Effector memory CD8-positive, alpha-beta T cell (primary cell): ENCODE results near the gene BRPF1.

Experiments used
- ATAC-seq: fragments of 150-1000 bp; cut with Tn5 transposase; replicated peaks from 2 replicates; pipeline ENCODE4 v1.10.0; 2021; ENCODE audit warnings: mild to moderate bottlenecking, moderate library complexity
- DNase-seq, 3 experiments: peaks; one replicate each; pipeline ENCODE4 v3.0.0; 2021
- H3K27ac Mint-ChIP-seq, 2 donors: one replicate each; pipeline ENCODE4 v1.8.0; 2022; ENCODE audit warnings: mild to moderate bottlenecking in 2 of 2, mixed read lengths in 2 of 2, moderate library complexity in 2 of 2
- H3K27me3 Mint-ChIP-seq, 2 donors: one replicate each; pipeline ENCODE4 v1.8.0; 2022; ENCODE audit warnings: mixed read lengths in 2 of 2
- H3K36me3 Mint-ChIP-seq: one replicate; pipeline ENCODE4 v1.8.0; 2022; ENCODE audit warnings: mild to moderate bottlenecking, moderate library complexity, mixed read lengths; ENCODE audit not compliant: insufficient read depth
- H3K4me1 Mint-ChIP-seq, 2 donors: one replicate each; pipeline ENCODE4 v1.8.0; 2022; ENCODE audit warnings: low read depth in 2 of 2, mixed read lengths in 2 of 2
- H3K4me3 Mint-ChIP-seq, 2 donors: one replicate each; pipeline ENCODE4 v1.8.0; 2022; ENCODE audit warnings: mild to moderate bottlenecking in 2 of 2, mixed read lengths in 2 of 2, moderate library complexity in 2 of 2
- H3K9me3 Mint-ChIP-seq, 2 donors: one replicate each; pipeline ENCODE4 v1.8.0; 2022; ENCODE audit warnings: mixed read lengths in 2 of 2

The BRPF1 gene

DNA sequence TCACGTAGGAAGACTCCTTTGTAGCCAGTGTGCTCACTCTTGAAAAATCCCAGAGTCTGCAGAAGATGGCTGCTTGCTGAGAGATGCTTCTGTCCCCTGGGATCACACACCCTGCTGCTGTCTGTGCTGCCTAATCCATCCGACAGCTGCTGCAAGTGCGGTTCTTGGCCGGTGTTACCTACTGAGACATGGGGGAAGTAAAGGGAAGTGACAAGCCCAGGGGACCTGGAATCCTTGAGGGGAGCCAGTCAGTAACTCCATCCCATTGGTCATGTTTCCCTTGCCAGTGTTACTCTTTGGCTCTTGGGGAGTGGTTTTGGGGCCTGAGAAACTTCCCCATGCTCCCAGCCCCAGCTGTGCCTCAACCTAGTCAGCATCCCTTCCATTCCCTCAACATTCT, 36.2 kb upstream of the BRPF1 start:
- Mint-ChIP-seq H3K27me3 (no peaks in the 10 kb centered on the region), H3K27ac (no peak overlapping the region), H3K4me1 (peaks cover 1 to 4% of the 10 kb centered on the region in 2 donors), H3K9me3 (no peaks in the 10 kb centered on the region), H3K36me3 (peaks cover 54% of the 10 kb centered on the region), H3K4me3 (no peak overlapping the region)
- ATAC-seq (no peak), DNase-seq (no peak)

DNA sequence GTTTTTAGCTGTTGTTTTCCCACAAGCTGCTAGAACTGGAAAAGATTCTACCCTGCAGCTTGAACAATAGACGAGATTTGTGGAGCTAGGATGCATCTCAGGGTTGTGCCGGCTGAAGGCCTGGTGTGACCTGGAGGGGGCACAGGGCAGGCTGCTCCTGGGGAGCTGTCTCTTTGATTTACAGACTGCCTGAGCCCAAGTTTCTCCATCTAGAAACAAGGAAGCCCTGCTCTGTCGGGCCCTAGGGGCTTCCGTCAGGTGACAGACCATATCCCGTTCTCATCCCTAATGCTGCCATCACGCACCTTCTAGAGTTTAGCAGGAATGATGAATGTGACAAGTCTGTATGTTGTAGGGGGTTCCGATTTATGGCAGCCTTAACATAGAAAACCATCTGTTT, 35.8 kb upstream of the BRPF1 start:
- no peaks in the 10 kb centered on the region for H3K27me3 Mint-ChIP-seq
- H3K36me3 Mint-ChIP-seq = peaks cover 56% of the 10 kb centered on the region
- DNase-seq (no peak), ATAC-seq (no peak)
- no peak overlapping the region for H3K4me3 Mint-ChIP-seq
- no peak overlapping the region for H3K27ac Mint-ChIP-seq
- peaks cover 1 to 4% of the 10 kb centered on the region in 2 donors for H3K4me1 Mint-ChIP-seq
- H3K9me3 Mint-ChIP-seq = no peaks in the 10 kb centered on the region

DNA sequence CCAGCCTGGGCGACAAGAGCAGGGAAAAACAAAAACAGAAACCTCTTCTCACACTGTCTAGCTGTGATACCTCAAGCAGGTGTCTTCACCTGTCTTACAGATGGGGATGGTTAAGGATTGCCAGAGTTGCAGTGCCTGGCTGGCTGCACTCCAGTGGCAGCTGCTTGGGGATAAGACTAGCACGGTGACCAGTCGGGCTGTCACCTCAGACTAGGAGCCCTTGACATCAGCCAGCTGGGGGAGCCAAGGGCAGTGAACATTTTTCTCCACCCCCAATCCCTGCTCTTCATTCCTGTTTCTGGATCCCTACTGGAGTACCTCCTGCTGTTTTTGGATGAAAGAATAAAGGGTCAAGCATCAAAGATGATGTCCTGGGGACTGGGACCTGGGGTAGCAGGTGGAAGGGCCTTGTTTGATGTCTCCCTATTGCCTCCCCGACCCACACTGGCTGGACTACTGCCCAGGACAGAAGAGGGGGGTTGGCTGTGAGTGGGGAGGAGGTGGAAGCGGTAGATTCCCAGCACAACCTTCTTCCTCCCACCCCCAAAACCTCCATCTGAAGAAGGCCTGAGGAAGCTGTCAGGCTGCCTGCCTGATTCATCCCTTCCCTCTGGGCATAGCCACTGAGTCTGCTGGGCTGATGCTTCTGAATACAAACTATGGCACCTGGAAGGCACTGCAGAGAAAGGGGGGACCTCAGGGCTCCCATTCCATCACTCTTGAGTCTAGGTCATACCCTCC, 34.9 kb upstream of the BRPF1 start:
- H3K27me3 Mint-ChIP-seq = no peaks in the 10 kb centered on the region
- no peak overlapping the region for H3K4me3 Mint-ChIP-seq
- no peaks in the 10 kb centered on the region for H3K9me3 Mint-ChIP-seq
- peaks cover 0 to 3% of the 10 kb centered on the region in 2 donors for H3K4me1 Mint-ChIP-seq
- ATAC-seq (no peak), DNase-seq (no peak)
- peaks cover 55% of the 10 kb centered on the region for H3K36me3 Mint-ChIP-seq
- H3K27ac Mint-ChIP-seq = no peak overlapping the region

DNA sequence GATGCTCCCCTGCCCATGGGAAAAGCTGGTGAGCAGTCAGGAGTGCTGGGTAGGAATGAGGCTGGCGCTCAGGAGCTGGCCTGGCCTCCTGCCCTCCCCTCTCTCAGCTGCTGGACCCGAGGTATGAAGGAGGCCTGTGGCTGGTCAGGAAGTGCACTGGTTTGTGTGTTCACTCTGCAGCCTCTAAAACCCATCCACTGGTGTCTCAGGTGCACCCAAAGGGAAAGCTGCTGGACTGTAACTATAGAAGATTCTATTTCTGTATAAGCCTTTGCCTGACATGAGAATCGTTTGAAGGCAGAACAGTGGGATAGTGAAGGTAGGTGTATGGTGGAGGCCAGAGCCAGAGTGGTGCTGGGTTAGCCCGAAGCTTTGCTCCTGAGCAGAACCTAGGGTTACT, 33.6 kb upstream of the BRPF1 start:
- Mint-ChIP-seq H3K4me3 (no peak overlapping the region), H3K27me3 (peaks cover 0 to 4% of the 10 kb centered on the region in 2 donors), H3K4me1 (peaks cover 0 to under 1% of the 10 kb centered on the region in 2 donors), H3K36me3 (peaks cover 56% of the 10 kb centered on the region), H3K9me3 (no peaks in the 10 kb centered on the region), H3K27ac (no peak overlapping the region)
- DNase-seq (no peak), ATAC-seq (no peak)

- Mint-ChIP-seq H3K27ac (no peak overlapping the region), H3K36me3 (peaks cover 56% of the 10 kb centered on the region), H3K27me3 (peaks cover 0 to 8% of the 10 kb centered on the region in 2 donors), H3K4me1 (peaks cover 0 to 3% of the 10 kb centered on the region in 2 donors), H3K4me3 (no peak overlapping the region), H3K9me3 (no peaks in the 10 kb centered on the region)
- no peak for ATAC-seq
- no peak for DNase-seq
Measured at GRCh38 chr3:9698293-9698692, 33.2 kb upstream of the BRPF1 start.

DNA sequence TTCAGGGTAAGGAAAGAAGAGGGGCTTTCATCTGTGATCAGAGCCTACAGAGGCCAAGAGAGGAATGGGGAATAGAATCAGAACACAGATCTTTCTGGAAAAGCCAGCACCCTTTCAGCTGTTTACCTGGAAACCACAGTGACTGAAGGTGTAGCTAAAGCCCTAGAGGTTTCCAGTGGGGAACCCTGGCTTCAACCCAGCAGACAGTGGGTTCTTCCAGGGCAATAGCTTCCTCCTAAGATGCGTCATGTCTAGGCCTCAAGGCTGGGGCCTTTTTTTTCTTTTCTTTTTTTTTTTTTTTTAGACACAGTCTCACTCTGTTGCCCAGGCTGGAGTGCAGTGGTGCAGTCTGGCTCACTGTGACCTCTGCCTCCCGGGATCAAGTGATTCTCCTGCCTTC, 31.0 kb upstream of the BRPF1 start:
- H3K4me3 Mint-ChIP-seq = no peak overlapping the region
- H3K9me3 Mint-ChIP-seq = no peaks in the 10 kb centered on the region
- ATAC-seq (no peak), DNase-seq (no peak)
- peaks cover 4 to 10% of the 10 kb centered on the region in 2 donors for H3K4me1 Mint-ChIP-seq
- peaks cover 45% of the 10 kb centered on the region for H3K36me3 Mint-ChIP-seq
- H3K27me3 Mint-ChIP-seq = peaks cover 6 to 20% of the 10 kb centered on the region in 2 donors
- no peak overlapping the region for H3K27ac Mint-ChIP-seq

DNA sequence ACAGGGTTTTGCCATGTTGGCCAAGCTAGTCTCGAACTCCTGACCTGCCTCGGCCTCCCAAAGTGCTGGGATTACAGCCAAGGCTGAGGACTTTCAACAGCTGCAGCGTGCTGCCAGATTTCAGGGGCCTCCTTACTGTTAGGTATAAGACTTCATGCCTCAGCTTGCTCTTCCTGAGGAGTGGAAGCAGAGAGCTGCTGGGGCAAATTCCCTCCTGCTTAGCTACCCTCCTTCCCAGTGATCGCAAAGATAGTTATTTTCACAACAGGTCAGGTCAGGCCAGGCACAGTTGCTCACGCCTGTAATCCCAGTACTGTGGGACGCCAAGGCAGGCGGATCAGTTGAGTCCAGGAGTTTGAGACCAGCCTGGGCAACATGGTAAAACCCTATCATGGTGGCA, 30.5 kb upstream of the BRPF1 start:
- DNase-seq (no peak), ATAC-seq (no peak)
- H3K36me3 Mint-ChIP-seq = peaks cover 40% of the 10 kb centered on the region
- H3K27me3 Mint-ChIP-seq = peaks cover 9 to 24% of the 10 kb centered on the region in 2 donors
- peak overlapping the region in 1 of 2 donors; percentile 58 for H3K27ac Mint-ChIP-seq
- H3K4me3 Mint-ChIP-seq = no peak overlapping the region
- no peaks in the 10 kb centered on the region for H3K9me3 Mint-ChIP-seq
- peaks cover 4 to 10% of the 10 kb centered on the region in 2 donors for H3K4me1 Mint-ChIP-seq

DNA sequence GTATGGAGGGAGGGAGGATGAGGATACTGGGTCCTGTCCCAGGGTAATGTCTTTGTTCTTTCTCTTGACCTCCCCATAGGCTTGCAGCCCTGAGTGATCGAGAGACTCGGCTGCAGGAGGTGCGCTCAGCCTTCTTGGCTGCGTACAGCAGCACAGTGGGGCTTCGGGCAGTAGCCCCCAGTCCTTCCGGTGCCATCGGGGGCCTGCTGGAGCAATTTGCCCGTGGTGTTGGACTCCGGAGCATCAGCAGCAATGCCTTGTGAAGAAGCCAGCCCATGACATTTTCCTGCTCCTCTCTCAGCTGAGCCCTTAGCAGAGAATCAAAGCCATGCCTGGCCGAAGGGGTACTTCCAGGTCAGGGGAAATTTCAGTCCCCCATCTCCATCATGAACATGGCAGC, 29.8 kb upstream of the BRPF1 start:
- no peaks in the 10 kb centered on the region for H3K9me3 Mint-ChIP-seq
- peaks cover 13 to 31% of the 10 kb centered on the region in 2 donors for H3K27me3 Mint-ChIP-seq
- peaks cover 36% of the 10 kb centered on the region for H3K36me3 Mint-ChIP-seq
- no peak overlapping the region for H3K4me3 Mint-ChIP-seq
- DNase-seq (no peak), ATAC-seq (no peak)
- no peak overlapping the region for H3K27ac Mint-ChIP-seq
- peaks cover 4 to 10% of the 10 kb centered on the region in 2 donors for H3K4me1 Mint-ChIP-seq

GRCh38 chr3:9703240-9703639, 28.3 kb upstream of the BRPF1 start:
- peaks cover 23% of the 10 kb centered on the region for H3K36me3 Mint-ChIP-seq
- H3K4me1 Mint-ChIP-seq = peaks cover 4 to 10% of the 10 kb centered on the region in 2 donors
- H3K4me3 Mint-ChIP-seq = peak overlapping the region; percentile 8 to 29
- H3K9me3 Mint-ChIP-seq = no peaks in the 10 kb centered on the region
- peaks cover 13 to 31% of the 10 kb centered on the region in 2 donors for H3K27me3 Mint-ChIP-seq
- H3K27ac Mint-ChIP-seq = no peak overlapping the region
- DNase-seq (no peak), ATAC-seq (no peak)

DNA sequence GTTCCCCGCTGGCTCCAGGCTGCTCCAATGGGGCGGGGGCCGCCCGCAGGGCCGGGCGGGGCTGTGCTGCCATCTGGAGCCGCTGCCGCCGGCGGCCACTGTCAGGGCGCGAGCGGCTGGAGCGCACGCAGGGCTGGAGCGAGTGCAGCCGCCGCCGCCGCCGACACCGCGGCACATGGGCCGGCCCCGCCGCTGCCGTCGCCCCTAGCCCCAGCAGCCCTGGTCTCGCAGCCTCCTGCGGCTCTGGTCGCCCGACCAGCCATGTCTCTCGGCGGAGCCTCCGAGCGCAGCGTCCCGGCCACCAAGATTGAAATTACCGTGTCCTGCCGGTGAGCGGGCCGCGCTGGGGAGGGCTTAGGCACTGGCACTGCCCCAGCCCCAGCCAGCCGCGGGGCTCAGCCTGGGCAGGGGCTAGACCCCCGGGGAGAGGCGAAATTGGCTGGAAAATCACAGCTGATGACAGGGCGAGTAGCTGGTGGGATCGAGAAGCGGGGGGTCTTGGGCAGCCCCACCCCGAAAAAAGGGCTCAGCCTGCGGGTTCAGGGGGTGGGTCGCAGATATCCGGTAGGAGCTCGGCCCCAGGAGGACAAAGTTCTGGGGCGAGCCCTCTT, 27.7 kb upstream of the BRPF1 start, which contains the start of gene CPNE9:
CPNE9 (plus strand) TSS at position 98 of the 611 bp plus-strand sequence; CDS start at position 262, 164 bp downstream.
- ATAC-seq = peak; percentile 19
- Mint-ChIP-seq H3K4me3 (peak within 1 kb of the TSS; percentile 54 to 60), H3K4me1 (peaks cover 4 to 10% of the 10 kb centered on the region in 2 donors), H3K27ac (no peak within 1 kb of the TSS), H3K36me3 (peaks cover 19% of the 10 kb centered on the region), H3K27me3 (peaks cover 13 to 31% of the 10 kb centered on the region in 2 donors), H3K9me3 (no peaks in the 10 kb centered on the region)
- DNase-seq = no peak

GRCh38 chr3:9704347-9705322, 26.9 kb upstream of the BRPF1 start:
- Mint-ChIP-seq H3K4me3 (peak overlapping the region; percentile 54 to 60), H3K27me3 (peaks cover 13 to 31% of the 10 kb centered on the region in 2 donors), H3K27ac (no peak overlapping the region), H3K36me3 (peaks cover 18% of the 10 kb centered on the region), H3K4me1 (peaks cover 4 to 10% of the 10 kb centered on the region in 2 donors), H3K9me3 (no peaks in the 10 kb centered on the region)
- ATAC-seq (peak; percentile 39), DNase-seq (no peak)

DNA sequence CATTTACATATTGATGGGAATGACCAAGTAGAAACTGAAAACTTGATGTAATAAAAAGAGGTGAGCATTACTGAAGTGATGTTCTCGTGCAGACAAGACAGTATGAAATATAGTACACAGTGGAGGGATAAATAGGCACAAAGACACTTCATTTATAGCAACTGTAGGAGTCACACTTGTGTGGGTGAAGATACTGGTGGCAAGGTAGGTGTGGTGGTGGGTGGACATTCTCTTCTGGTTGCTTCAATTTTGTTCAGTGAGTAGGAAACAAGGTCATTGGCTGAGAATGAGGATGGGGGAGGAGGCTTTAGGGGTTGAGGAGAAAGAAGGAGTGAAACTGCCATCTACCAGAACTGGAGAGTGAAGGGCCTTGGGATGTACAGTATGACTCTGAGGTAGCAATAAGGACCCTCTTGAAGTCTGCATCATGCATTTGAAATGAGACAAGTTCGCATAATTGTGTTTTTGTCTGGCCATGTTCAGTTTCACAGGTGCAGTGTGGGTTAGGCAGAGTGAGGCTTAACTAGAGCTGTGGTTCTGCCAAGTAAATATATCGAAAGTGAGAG, 21.3 kb upstream of the BRPF1 start:
- Mint-ChIP-seq H3K27ac (no peak overlapping the region), H3K4me3 (no peak overlapping the region), H3K27me3 (peaks cover 14 to 15% of the 10 kb centered on the region in 2 donors), H3K9me3 (no peaks in the 10 kb centered on the region), H3K36me3 (no peaks in the 10 kb centered on the region), H3K4me1 (peaks cover 0 to 4% of the 10 kb centered on the region in 2 donors)
- ATAC-seq (no peak), DNase-seq (no peak)

DNA sequence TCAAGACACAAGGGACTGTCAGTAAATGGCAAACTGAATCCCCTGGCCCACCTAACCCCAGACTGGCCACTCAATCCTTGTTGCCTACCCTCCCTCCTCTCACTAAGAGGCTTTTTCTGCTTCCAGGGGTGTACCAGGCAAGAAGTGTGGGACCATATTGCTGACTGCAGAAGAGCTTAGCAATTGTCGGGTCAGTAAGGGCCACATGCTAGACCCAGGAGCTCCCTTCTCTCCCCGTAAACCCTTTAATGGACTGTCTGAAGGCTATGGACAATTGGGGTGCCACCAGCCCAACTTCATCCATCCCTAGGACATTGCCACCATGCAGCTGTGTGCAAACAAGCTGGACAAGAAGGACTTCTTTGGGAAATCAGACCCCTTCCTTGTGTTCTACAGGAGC, 19.1 kb upstream of the BRPF1 start:
- ATAC-seq (no peak), DNase-seq (no peak)
- H3K4me1 Mint-ChIP-seq = peaks cover 0 to 4% of the 10 kb centered on the region in 2 donors
- H3K9me3 Mint-ChIP-seq = no peaks in the 10 kb centered on the region
- H3K36me3 Mint-ChIP-seq = no peaks in the 10 kb centered on the region
- peaks cover 0 to 8% of the 10 kb centered on the region in 2 donors for H3K27me3 Mint-ChIP-seq
- H3K4me3 Mint-ChIP-seq = no peak overlapping the region
- H3K27ac Mint-ChIP-seq = no peak overlapping the region
